Liver (tissue), 9 donors: ENCODE data around the gene ZDHHC5. TPM values are rescaled to one million over a fixed set of nuclear protein-coding genes. Genes with fewer than 3 reads are reported as not detected.
A peak's percentile ranks its signal among the peaks of the same experiment; 100 is the strongest.
"Not testable (repeated sequence)": the region's sequence is repeated elsewhere in the genome, so short reads cannot be mapped to it uniquely, and the experiment has no call there.

ENCODE experiments used
- DNase-seq: peaks from one replicate; pipeline ENCODE4 v3.0.0-alpha.2; 2017; ENCODE audit warnings: low spot score
- H3K27ac ChIP-seq, 2 donors: one replicate each; pipeline ENCODE4 v1.7.0; 2013; ENCODE audit warnings: inconsistent platforms in 2 of 2, low read length in 2 of 2, control low read depth in 1 of 2, low read depth in 1 of 2, mild to moderate bottlenecking in 1 of 2
- H3K27me3 ChIP-seq, 4 donors: one replicate each; pipeline versions ENCODE4 v1.6.1 to v1.7.0; 2013; ENCODE audit warnings: low read length in 3 of 4, inconsistent platforms in 1 of 4, mild to moderate bottlenecking in 1 of 4, moderate library complexity in 1 of 4; ENCODE audit not compliant: control insufficient read depth in 4 of 4, insufficient read depth in 4 of 4
- H3K36me3 ChIP-seq, 4 donors: one replicate each; pipeline versions ENCODE4 v1.6.1 to v1.7.0; 2013; ENCODE audit warnings: low read length in 3 of 4, mild to moderate bottlenecking in 3 of 4, low read depth in 1 of 4, moderate library complexity in 1 of 4; ENCODE audit not compliant: control insufficient read depth in 4 of 4, insufficient read depth in 3 of 4
- H3K4me1 ChIP-seq, 4 donors: one replicate each; pipeline versions ENCODE4 v1.6.1 to v1.7.0; 2013; ENCODE audit warnings: low read length in 3 of 4, mild to moderate bottlenecking in 3 of 4, moderate library complexity in 1 of 4; ENCODE audit not compliant: control insufficient read depth in 4 of 4, insufficient read depth in 4 of 4
- H3K4me3 ChIP-seq, 3 donors: one replicate each; pipeline versions ENCODE4 v1.6.1 to v1.7.0; 2013; ENCODE audit warnings: low read length in 3 of 3, control low read depth in 1 of 3, low read depth in 1 of 3, mild to moderate bottlenecking in 1 of 3
- H3K9ac ChIP-seq, 2 donors: one replicate each; pipeline ENCODE4 v1.7.0; 2013; ENCODE audit warnings: low read length in 2 of 2, mild to moderate bottlenecking in 2 of 2, moderate library complexity in 2 of 2, control low read depth in 1 of 2, low read depth in 1 of 2
- H3K9me3 ChIP-seq, 4 donors: one replicate each; pipeline versions ENCODE4 v1.6.1 to v1.7.0; 2013; ENCODE audit warnings: low read length in 3 of 4; ENCODE audit not compliant: control insufficient read depth in 4 of 4
- FOXA1 ChIP-seq: IDR thresholded peaks from 2 replicates; pipeline ENCODE4 v1.6.1; 2016; ENCODE audit warnings: antibody characterized with exemption
- GABPA ChIP-seq, 2 donors: IDR thresholded peaks in 1 of 2; conservative IDR thresholded peaks in 1 of 2; 2 replicates each; pipeline ENCODE4 v1.6.1; 2016; ENCODE audit warnings: antibody characterized with exemption in 2 of 2, mild to moderate bottlenecking in 1 of 2, moderate library complexity in 1 of 2
- HNF4A ChIP-seq, 2 donors: conservative IDR thresholded peaks; 2 replicates each; pipeline ENCODE4 v1.6.1; 2016; ENCODE audit warnings: antibody characterized with exemption in 2 of 2, mild to moderate bottlenecking in 2 of 2
- HNF4G ChIP-seq: IDR thresholded peaks from 2 replicates; pipeline ENCODE4 v1.6.1; 2016; ENCODE audit warnings: antibody characterized with exemption
- RAD21 ChIP-seq, 2 donors: IDR thresholded peaks; 2 replicates each; pipeline ENCODE4 v1.6.1; 2016; ENCODE audit warnings: antibody characterized with exemption in 2 of 2, mild to moderate bottlenecking in 2 of 2
- RXRA ChIP-seq, 2 donors: IDR thresholded peaks; 2 replicates each; pipeline ENCODE4 v1.6.1; 2017 to 2018; ENCODE audit warnings: antibody characterized with exemption in 2 of 2, mild to moderate bottlenecking in 1 of 2
- SP1 ChIP-seq: IDR thresholded peaks from 2 replicates; pipeline ENCODE4 v1.6.1; 2018; ENCODE audit warnings: antibody characterized with exemption, mild to moderate bottlenecking
- TAF1 ChIP-seq: conservative IDR thresholded peaks from 2 replicates; pipeline ENCODE4 v1.6.1; 2016; ENCODE audit warnings: antibody characterized with exemption, mild to moderate bottlenecking
- YY1 ChIP-seq: IDR thresholded peaks from 2 replicates; pipeline ENCODE4 v1.6.1; 2016; ENCODE audit warnings: antibody characterized with exemption, mild to moderate bottlenecking
- WGBS: extraction: QIAGEN DNeasy Blood & Tissue Kit; methylation state at CpG from one replicate; pipeline ENCODE4 v1.1.7; 2013; 5-methylcytosine and 5-hydroxymethylcytosine counted together
- polyA plus RNA-seq, 2 donors: library from polyadenylated mRNA; stranded (reverse) in 1 of 2; unstranded in 1 of 2; fragments of 200-250 nt in 1 of 2; fragments of >200 nt in 1 of 2; fragmentation: Nextera tagmentation in 1 of 2; extraction: Ambion mirVana in 1 of 2; gene quantifications; one replicate each; pipeline versions ENCODE4 v1.2.1 to v1.2.3, GENCODE V29; 2013 to 2015
- total RNA-seq, 2 donors: library from RNA; depleted of rRNA; stranded (reverse); fragments of >200 nt; gene quantifications; one replicate each; pipeline ENCODE4 v1.2.3, GENCODE V29; 2014
- TF ChIP-seq, protein P1 (sequence below): fragments of 150-350 bp; IDR thresholded peaks from 2 replicates; pipeline ENCODE4 v1.5.1; 2017; ENCODE audit warnings: improper control_type of control experiment, low read depth, low read length; ENCODE audit not compliant: missing input control
- TF ChIP-seq, protein P2 (sequence below): IDR thresholded peaks from 2 replicates; pipeline ENCODE4 v1.6.1; 2016; ENCODE audit warnings: antibody characterized with exemption, mild to moderate bottlenecking
- donor health status: healthy.
- donor health status: healthy.
- donor health status: healthy.
- donor health status: healthy.
- donor health status: healthy.

ZDHHC5 gene
- total and polyA plus RNA-seq, 4 donors = 7.2 to 31.4 (median 26.1) TPM

DNA sequence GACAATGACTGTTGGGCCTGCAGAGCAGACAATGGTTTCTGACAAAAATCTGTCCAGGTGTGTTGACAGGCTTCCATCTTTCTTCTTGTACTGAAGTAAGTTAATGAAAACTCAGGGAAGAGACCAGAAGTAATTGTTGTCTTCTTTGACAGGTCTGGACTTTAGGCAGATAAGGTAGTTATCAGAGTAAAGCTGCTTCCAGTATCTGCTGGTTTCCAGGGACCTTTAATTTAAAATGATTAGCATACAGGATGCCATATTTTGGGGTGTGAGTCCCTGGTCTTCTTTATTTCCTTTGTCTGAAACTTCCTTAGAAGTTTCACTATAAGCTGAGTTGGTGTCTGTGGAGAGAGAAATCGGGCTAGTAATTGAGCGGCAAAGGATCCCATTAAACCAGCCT, 45.9 kb downstream of the ZDHHC5 start:
- H3K9me3 ChIP-seq = no peaks in the 10 kb centered on the region
- H3K27me3 ChIP-seq = no peaks in the 10 kb centered on the region
- no peak overlapping the region for H3K27ac ChIP-seq
- peaks cover 0 to 3% (median 0%) of the 10 kb centered on the region in 4 donors for H3K36me3 ChIP-seq
- TF ChIP-seq, protein P1, sequence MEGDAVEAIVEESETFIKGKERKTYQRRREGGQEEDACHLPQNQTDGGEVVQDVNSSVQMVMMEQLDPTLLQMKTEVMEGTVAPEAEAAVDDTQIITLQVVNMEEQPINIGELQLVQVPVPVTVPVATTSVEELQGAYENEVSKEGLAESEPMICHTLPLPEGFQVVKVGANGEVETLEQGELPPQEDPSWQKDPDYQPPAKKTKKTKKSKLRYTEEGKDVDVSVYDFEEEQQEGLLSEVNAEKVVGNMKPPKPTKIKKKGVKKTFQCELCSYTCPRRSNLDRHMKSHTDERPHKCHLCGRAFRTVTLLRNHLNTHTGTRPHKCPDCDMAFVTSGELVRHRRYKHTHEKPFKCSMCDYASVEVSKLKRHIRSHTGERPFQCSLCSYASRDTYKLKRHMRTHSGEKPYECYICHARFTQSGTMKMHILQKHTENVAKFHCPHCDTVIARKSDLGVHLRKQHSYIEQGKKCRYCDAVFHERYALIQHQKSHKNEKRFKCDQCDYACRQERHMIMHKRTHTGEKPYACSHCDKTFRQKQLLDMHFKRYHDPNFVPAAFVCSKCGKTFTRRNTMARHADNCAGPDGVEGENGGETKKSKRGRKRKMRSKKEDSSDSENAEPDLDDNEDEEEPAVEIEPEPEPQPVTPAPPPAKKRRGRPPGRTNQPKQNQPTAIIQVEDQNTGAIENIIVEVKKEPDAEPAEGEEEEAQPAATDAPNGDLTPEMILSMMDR = no peak
- TF ChIP-seq TAF1 (no peak), RAD21 (IDR thresholded peaks at IDR 0.05) (no peak), SP1 (no peak), RXRA (IDR thresholded peaks at IDR 0.05) (no peak)
- peaks cover 10 to 34% (median 31%) of the 10 kb centered on the region in 4 donors for H3K4me1 ChIP-seq
- peak overlapping the region; percentile 82 to 97 (median 95) for H3K4me3 ChIP-seq
- H3K9ac ChIP-seq = no peak overlapping the region
- 91% methylated on average over 2 of the region's 2 CpGs for WGBS
- no peak for DNase-seq

DNA sequence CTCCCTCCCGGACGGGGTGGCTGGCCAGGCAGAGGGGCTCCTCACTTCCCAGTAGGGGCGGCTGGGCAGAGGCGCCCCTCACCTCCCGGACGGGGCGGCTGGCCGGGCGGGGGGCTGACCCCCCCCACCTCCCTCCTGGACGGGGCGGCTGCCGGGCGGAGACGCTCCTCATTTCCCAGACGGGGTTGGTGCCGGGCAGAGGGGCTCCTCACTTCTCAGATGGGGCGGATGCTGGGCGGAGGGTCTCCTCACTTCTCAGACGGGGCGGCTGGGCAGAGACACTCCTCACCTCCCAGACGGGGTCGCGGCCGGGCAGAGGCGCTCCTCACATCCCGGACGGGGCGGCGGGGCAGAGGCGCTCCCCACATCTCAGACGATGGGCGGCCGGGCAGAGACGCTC, 48.8 kb downstream of the ZDHHC5 start:
- not testable (repeated sequence) for H3K9me3 ChIP-seq, DNase-seq, H3K36me3 ChIP-seq, H3K9ac ChIP-seq, H3K4me3 ChIP-seq, H3K27me3 ChIP-seq, H3K27ac ChIP-seq
- peaks cover 5 to 21% (median 20%) of the 10 kb centered on the region in 4 donors for H3K4me1 ChIP-seq
- WGBS = 98% methylated on average over 27 of the region's 34 CpGs

DNA sequence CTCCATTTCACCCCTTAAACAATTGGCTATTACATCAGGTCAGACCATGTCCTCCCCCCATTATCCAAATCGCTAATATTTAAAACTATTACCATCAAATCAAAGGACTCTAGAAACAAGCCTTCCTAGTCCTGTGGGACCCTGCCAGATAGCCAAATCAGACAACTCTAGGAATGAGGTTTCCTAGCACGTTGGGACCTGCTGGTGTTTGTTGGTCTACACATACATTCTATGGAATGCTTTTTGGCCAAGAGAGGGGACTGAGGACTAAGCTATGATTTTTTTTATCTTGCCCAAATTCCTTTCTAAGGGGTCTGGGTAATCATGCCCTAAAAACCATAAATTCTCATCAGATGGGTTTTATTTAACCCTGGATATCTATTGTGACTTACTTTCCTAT, 59.3 kb downstream of the ZDHHC5 start:
- Histone ChIP-seq H3K9me3 (no peaks in the 10 kb centered on the region), H3K9ac (no peak overlapping the region), H3K36me3 (peaks cover 0 to 4% (median under 1%) of the 10 kb centered on the region in 4 donors), H3K27me3 (no peaks in the 10 kb centered on the region), H3K4me1 (peaks cover 0 to under 1% (median 0%) of the 10 kb centered on the region in 4 donors), H3K27ac (no peak overlapping the region), H3K4me3 (no peak overlapping the region)
- no peak for DNase-seq
- WGBS = 90% methylated on average over 2 of the region's 2 CpGs
- no peak for TF ChIP-seq HNF4A (conservative IDR thresholded peaks at IDR 0.05)
- TF ChIP-seq, protein P2, sequence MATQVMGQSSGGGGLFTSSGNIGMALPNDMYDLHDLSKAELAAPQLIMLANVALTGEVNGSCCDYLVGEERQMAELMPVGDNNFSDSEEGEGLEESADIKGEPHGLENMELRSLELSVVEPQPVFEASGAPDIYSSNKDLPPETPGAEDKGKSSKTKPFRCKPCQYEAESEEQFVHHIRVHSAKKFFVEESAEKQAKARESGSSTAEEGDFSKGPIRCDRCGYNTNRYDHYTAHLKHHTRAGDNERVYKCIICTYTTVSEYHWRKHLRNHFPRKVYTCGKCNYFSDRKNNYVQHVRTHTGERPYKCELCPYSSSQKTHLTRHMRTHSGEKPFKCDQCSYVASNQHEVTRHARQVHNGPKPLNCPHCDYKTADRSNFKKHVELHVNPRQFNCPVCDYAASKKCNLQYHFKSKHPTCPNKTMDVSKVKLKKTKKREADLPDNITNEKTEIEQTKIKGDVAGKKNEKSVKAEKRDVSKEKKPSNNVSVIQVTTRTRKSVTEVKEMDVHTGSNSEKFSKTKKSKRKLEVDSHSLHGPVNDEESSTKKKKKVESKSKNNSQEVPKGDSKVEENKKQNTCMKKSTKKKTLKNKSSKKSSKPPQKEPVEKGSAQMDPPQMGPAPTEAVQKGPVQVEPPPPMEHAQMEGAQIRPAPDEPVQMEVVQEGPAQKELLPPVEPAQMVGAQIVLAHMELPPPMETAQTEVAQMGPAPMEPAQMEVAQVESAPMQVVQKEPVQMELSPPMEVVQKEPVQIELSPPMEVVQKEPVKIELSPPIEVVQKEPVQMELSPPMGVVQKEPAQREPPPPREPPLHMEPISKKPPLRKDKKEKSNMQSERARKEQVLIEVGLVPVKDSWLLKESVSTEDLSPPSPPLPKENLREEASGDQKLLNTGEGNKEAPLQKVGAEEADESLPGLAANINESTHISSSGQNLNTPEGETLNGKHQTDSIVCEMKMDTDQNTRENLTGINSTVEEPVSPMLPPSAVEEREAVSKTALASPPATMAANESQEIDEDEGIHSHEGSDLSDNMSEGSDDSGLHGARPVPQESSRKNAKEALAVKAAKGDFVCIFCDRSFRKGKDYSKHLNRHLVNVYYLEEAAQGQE = no peak
- TF ChIP-seq GABPA (IDR thresholded peaks at IDR 0.05 in 1 of 2, conservative IDR thresholded peaks at IDR 0.05 in 1 of 2) = no peak
- TF ChIP-seq, protein P1 = no peak
- TF ChIP-seq YY1 = no peak
- TF ChIP-seq FOXA1 = no peak
- no peak for TF ChIP-seq HNF4G
- no peak for TF ChIP-seq SP1
